HFFc6 (cell line): Measurements from ENCODE around the gene OPA1. TPM values are rescaled to one million over a fixed set of nuclear protein-coding genes. Genes with fewer than 3 reads are reported as not detected.

ENCODE experiments used
- DNase-seq: peaks from one replicate; pipeline ENCODE4 v3.0.0-alpha.2; 2018
- H3K27ac Mint-ChIP-seq: 2 replicates; pipeline ENCODE4 v1.8.0; 2020; ENCODE audit warnings: mild to moderate bottlenecking, mixed read lengths
- H3K27me3 Mint-ChIP-seq: 2 replicates; pipeline ENCODE4 v1.8.0; 2021; ENCODE audit warnings: mild to moderate bottlenecking, moderate library complexity, mixed read lengths; ENCODE audit not compliant: insufficient read depth
- H3K36me3 Mint-ChIP-seq: 2 replicates; pipeline ENCODE4 v1.8.0; 2021; ENCODE audit warnings: low read depth, mixed read lengths
- H3K4me1 Mint-ChIP-seq: 2 replicates; pipeline ENCODE4 v1.8.0; 2020; ENCODE audit warnings: low read depth, mixed read lengths
- H3K4me3 Mint-ChIP-seq: 2 replicates; pipeline ENCODE4 v1.8.0; 2020; ENCODE audit warnings: mild to moderate bottlenecking, moderate library complexity, mixed read lengths
- H3K9me3 Mint-ChIP-seq: 2 replicates; pipeline ENCODE4 v1.8.0; 2020; ENCODE audit warnings: mild to moderate bottlenecking, mixed read lengths
- total RNA-seq, 6 experiments: library from RNA; stranded (reverse); fragmentation: NEBNext Ultra II Directional; extraction: Animal tissue kit (Norgen Biotek cat#: 25700); gene quantifications; 2 replicates in 1 of 6; 3 replicates in 5 of 6; pipeline ENCODE4 v1.2.3, GENCODE V29; 2021
- TF ChIP-seq, protein P1 (sequence below): fragments of 200-600 bp; sonication (generic); IDR thresholded peaks from 2 replicates; pipeline ENCODE4 v1.5.0; 2021; ENCODE audit warnings: antibody characterized with exemption, mild to moderate bottlenecking

Gene OPA1
- total RNA-seq, 6 experiments from 2014 or later, result 55.7 to 69.0 (median 64.9) TPM

DNA sequence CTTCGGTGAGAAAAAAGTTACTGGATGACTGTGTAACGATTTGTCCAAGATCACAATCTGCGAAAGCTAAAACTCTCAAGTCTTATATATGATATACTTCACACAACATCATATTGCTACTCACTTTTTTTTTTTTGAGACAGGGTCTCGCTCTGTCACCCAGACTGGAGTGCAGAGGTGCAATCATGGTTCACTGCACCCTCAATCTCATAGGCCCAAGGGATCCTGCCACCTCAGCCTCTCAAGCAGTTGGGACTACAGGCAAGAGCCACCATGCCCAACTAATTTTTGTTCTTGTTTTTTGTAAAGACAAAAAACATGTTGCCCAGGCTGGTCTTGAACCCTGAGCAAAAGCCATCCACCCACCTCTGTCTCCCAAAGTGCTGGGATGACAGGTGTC, 32.9 kb upstream of the OPA1 start:
- Mint-ChIP-seq H3K9me3 (no peaks in the 10 kb centered on the region), H3K4me1 (no peaks in the 10 kb centered on the region), H3K36me3 (no peaks in the 10 kb centered on the region), H3K4me3 (no peak overlapping the region), H3K27me3 (no peaks in the 10 kb centered on the region; the same call in none of the 2 replicates), H3K27ac (no peak overlapping the region)
- no peak for DNase-seq
- TF ChIP-seq, protein P1, sequence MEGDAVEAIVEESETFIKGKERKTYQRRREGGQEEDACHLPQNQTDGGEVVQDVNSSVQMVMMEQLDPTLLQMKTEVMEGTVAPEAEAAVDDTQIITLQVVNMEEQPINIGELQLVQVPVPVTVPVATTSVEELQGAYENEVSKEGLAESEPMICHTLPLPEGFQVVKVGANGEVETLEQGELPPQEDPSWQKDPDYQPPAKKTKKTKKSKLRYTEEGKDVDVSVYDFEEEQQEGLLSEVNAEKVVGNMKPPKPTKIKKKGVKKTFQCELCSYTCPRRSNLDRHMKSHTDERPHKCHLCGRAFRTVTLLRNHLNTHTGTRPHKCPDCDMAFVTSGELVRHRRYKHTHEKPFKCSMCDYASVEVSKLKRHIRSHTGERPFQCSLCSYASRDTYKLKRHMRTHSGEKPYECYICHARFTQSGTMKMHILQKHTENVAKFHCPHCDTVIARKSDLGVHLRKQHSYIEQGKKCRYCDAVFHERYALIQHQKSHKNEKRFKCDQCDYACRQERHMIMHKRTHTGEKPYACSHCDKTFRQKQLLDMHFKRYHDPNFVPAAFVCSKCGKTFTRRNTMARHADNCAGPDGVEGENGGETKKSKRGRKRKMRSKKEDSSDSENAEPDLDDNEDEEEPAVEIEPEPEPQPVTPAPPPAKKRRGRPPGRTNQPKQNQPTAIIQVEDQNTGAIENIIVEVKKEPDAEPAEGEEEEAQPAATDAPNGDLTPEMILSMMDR, result no peak

DNA sequence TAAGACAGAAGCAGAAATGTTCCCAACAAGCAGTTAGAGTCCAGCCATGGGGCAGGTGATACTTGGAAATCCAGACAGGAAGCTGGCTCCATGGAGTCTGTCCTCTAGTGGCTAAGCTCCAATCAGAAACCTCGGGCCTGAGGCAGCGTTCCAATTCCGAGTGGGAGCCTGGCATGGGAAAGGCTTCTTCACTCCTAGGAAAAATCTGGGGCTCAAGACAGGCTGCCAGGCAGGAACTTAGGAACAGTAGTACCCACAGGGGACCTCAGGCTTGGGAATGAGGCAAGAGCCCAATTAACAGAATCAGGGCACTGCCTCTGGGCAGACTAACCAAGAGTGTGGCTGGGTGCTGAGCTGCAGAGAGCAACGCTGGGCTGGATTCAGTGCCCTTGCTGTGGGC, 32.1 kb upstream of the OPA1 start:
- Mint-ChIP-seq H3K9me3 (no peaks in the 10 kb centered on the region), H3K27me3 (no peaks in the 10 kb centered on the region; the same call in none of the 2 replicates), H3K4me3 (no peak overlapping the region), H3K27ac (no peak overlapping the region), H3K4me1 (no peaks in the 10 kb centered on the region), H3K36me3 (no peaks in the 10 kb centered on the region)
- TF ChIP-seq, protein P1, result no peak
- DNase-seq, result no peak

DNA sequence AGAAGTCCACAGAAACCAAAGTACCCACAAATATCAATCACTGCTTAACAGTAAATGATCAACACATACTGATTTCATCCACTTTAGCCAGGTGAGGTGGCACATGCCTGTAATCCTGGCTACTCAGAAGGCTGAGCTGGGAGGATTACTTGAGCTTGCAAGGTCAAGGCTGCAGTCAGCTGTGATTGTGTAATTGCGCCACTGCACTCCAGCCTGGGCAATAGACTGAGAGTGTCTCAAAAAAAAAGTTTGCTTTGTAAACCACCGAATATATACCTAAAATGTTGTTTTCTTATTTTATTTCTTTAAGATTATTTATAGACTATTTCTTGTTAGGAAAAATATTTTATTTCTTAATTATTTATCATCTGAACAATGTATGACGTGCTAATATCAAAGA, 29.6 kb upstream of the OPA1 start:
- no peaks in the 10 kb centered on the region for H3K36me3 Mint-ChIP-seq
- H3K9me3 Mint-ChIP-seq, result no peaks in the 10 kb centered on the region
- no peak overlapping the region for H3K4me3 Mint-ChIP-seq
- peaks cover 9% of the 10 kb centered on the region for H3K27me3 Mint-ChIP-seq
- H3K4me1 Mint-ChIP-seq, result no peaks in the 10 kb centered on the region
- TF ChIP-seq, protein P1, result no peak
- no peak for DNase-seq
- H3K27ac Mint-ChIP-seq, result no peak overlapping the region

DNA sequence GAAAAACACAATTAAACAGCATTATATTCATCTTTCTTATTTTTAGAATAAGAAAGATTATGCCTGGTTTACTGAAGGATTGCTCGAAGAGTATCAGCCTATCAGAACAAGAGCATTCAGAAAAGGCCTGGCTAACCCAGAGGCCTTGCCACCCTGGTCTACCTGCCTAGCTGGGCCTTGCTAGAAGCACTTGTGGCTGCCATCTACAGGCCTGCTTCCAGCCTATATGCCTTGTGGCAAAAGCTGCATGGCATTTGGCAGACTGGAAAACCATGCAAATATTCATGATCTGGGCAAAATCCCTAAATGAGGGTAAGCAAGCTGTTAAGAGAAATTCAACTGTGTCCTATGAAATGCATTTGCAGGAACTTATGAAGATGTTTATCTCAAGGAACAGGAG, 29.0 kb upstream of the OPA1 start:
- Mint-ChIP-seq H3K27ac (no peak overlapping the region), H3K27me3 (peaks cover 9% of the 10 kb centered on the region), H3K36me3 (no peaks in the 10 kb centered on the region), H3K4me3 (no peak overlapping the region), H3K9me3 (no peaks in the 10 kb centered on the region), H3K4me1 (no peaks in the 10 kb centered on the region)
- TF ChIP-seq, protein P1, result peak; percentile 38; the same call in 1 of the 2 replicates
- DNase-seq, result no peak

DNA sequence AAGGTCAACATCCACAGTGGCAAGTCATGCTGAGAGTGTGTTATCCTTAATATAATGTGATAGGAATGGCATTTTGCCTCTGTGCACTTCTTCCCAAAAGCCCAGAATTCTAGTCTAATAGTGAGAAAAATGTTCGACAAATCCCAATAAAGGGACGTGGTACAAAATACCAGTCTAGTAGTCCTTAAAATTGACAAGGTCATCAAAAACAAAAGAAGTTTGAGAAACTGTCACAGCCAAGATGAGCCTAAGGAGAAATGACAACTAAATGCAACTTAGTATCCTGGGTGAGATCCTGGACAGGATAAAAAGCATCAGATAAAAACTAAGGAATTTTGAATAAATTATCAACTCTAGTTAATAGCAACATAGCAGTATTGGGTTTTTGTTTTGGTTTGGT, 23.9 kb upstream of the OPA1 start:
- TF ChIP-seq, protein P1, result no peak
- Mint-ChIP-seq H3K36me3 (no peaks in the 10 kb centered on the region), H3K4me1 (no peaks in the 10 kb centered on the region), H3K9me3 (no peaks in the 10 kb centered on the region), H3K4me3 (no peak overlapping the region), H3K27me3 (peaks cover 9% of the 10 kb centered on the region), H3K27ac (no peak overlapping the region)
- DNase-seq, result no peak

DNA sequence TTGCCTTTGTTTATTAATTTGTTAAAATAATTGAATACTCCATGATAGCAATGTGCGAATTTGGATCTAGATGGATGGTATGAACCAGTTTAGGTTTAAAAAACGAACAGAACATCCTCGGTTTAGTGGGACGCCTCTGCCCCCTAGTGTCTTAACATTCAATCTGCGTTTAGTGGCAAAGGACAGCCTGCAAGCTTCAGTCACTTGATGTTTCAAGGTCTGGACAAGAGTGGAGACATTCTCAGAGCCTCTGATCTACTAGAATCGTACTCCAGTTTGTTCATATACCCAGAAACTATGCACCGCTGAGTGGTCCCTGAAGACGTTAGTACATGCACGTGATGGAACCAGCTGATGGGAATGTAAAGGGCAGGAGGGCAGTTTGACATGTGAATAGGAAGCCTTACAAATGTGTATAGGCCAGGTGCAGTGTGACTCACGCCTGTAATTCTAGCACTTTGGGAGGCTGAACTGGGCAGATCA, 20.5 kb upstream of the OPA1 start:
- peaks cover 8% of the 10 kb centered on the region for H3K27me3 Mint-ChIP-seq

More for the DNA sequence above, 20.5 kb upstream of the OPA1 start:
- peak; percentile 58 for DNase-seq
- no peaks in the 10 kb centered on the region for H3K9me3 Mint-ChIP-seq
- no peaks in the 10 kb centered on the region for H3K36me3 Mint-ChIP-seq
- no peak overlapping the region for H3K4me3 Mint-ChIP-seq
- H3K4me1 Mint-ChIP-seq, result peaks cover 14% of the 10 kb centered on the region
- H3K27ac Mint-ChIP-seq, result no peak overlapping the region
- TF ChIP-seq, protein P1, result peak; percentile 90
